Measurements from ENCODE around the gene THSD4.

THSD4 gene

GRCh38 chr15:71634820-71635560, 519.7 kb downstream of the THSD4 start:
- no peak overlapping the region for H2BK15ac ChIP-seq (ENCODE audit: low read depth, poor library complexity, severe bottlenecking)
- no peak overlapping the region for H2BK5ac ChIP-seq (ENCODE audit: low read depth, low read length, poor library complexity, severe bottlenecking)
- no peak overlapping the region for H3K4me3 ChIP-seq (ENCODE audit: insufficient read depth in 1 of 2, low read depth in 1 of 2, low read length in 2 of 2)
- no peak overlapping the region for H3K4ac ChIP-seq (ENCODE audit: low read depth in 1 of 2, low read length in 2 of 2)
- no peak overlapping the region for H2AK5ac ChIP-seq (ENCODE audit: low read length, severe bottlenecking)
- no peaks in the 10 kb centered on the region for H3K27me3 ChIP-seq (ENCODE audit: control insufficient read depth in 1 of 2, insufficient read depth in 1 of 2, low read length in 2 of 2)
- no peaks in the 10 kb centered on the region for H3K9me3 ChIP-seq (ENCODE audit: control insufficient read depth, low read length)
- no peak overlapping the region for H2AFZ ChIP-seq (ENCODE audit: low read depth, low read length)
- no peak overlapping the region for H3K27ac ChIP-seq (ENCODE audit: low read length, poor library complexity, severe bottlenecking)
- H2BK120ac ChIP-seq (ENCODE audit: low read depth, low read length) = no peak overlapping the region
- H3K14ac ChIP-seq (ENCODE audit: low read length in 2 of 2) = no peak overlapping the region
- H4K8ac ChIP-seq (ENCODE audit: low read length) = no peak overlapping the region
- H3K36me3 ChIP-seq (ENCODE audit: control insufficient read depth in 1 of 2, insufficient read depth in 2 of 2, low read depth in 1 of 2, low read length in 2 of 2) = no peaks in the 10 kb centered on the region
- WGBS = 72% methylated on average over 6 of the region's 6 CpGs
- H3K18ac ChIP-seq (ENCODE audit: low read depth in 1 of 2, low read length in 2 of 2) = no peak overlapping the region
- H3K4me1 ChIP-seq (ENCODE audit: control insufficient read depth, insufficient read depth, low read depth, low read length) = no peaks in the 10 kb centered on the region
- DNase-seq = peak; percentile 22
- H2BK12ac ChIP-seq (ENCODE audit: low read length in 2 of 2) = no peak overlapping the region
- H4K91ac ChIP-seq (ENCODE audit: low read length) = no peak overlapping the region
- H3K4me2 ChIP-seq (ENCODE audit: low read length, poor library complexity, severe bottlenecking) = no peak overlapping the region
- no peaks in the 10 kb centered on the region for H3K79me1 ChIP-seq (replicated peaks; ENCODE audit: low read length, poor library complexity, severe bottlenecking)
- H3K23ac ChIP-seq (ENCODE audit: low read length in 2 of 2) = no peak overlapping the region
- H3K9ac ChIP-seq (ENCODE audit: low read length) = no peak overlapping the region

GRCh38 chr15:71635735-71636134, 520.5 kb downstream of the THSD4 start:
- H2BK15ac ChIP-seq (ENCODE audit: low read depth, poor library complexity, severe bottlenecking) = no peak overlapping the region
- no peak overlapping the region for H2BK12ac ChIP-seq (ENCODE audit: low read length in 2 of 2)
- no peak overlapping the region for H2BK5ac ChIP-seq (ENCODE audit: low read depth, low read length, poor library complexity, severe bottlenecking)
- H3K18ac ChIP-seq (ENCODE audit: low read depth in 1 of 2, low read length in 2 of 2) = no peak overlapping the region
- no peak overlapping the region for H3K9ac ChIP-seq (ENCODE audit: low read length)
- WGBS = 90% methylated on average over 1 of the region's 2 CpGs
- no peak overlapping the region for H3K14ac ChIP-seq (ENCODE audit: low read length in 2 of 2)
- H2BK120ac ChIP-seq (ENCODE audit: low read depth, low read length) = no peak overlapping the region
- no peaks in the 10 kb centered on the region for H3K4me1 ChIP-seq (ENCODE audit: control insufficient read depth, insufficient read depth, low read depth, low read length)
- no peaks in the 10 kb centered on the region for H3K36me3 ChIP-seq (ENCODE audit: control insufficient read depth in 1 of 2, insufficient read depth in 2 of 2, low read depth in 1 of 2, low read length in 2 of 2)
- H3K9me3 ChIP-seq (ENCODE audit: control insufficient read depth, low read length) = no peaks in the 10 kb centered on the region
- no peak overlapping the region for H3K23ac ChIP-seq (ENCODE audit: low read length in 2 of 2)
- H2AK5ac ChIP-seq (ENCODE audit: low read length, severe bottlenecking) = no peak overlapping the region
- no peak overlapping the region for H4K91ac ChIP-seq (ENCODE audit: low read length)
- no peak overlapping the region for H3K4ac ChIP-seq (ENCODE audit: low read depth in 1 of 2, low read length in 2 of 2)
- no peak overlapping the region for H2AFZ ChIP-seq (ENCODE audit: low read depth, low read length)
- no peak for DNase-seq
- no peaks in the 10 kb centered on the region for H3K27me3 ChIP-seq (ENCODE audit: control insufficient read depth in 1 of 2, insufficient read depth in 1 of 2, low read length in 2 of 2)
- no peak overlapping the region for H3K4me3 ChIP-seq (ENCODE audit: insufficient read depth in 1 of 2, low read depth in 1 of 2, low read length in 2 of 2)
- H3K79me1 ChIP-seq (replicated peaks; ENCODE audit: low read length, poor library complexity, severe bottlenecking) = no peaks in the 10 kb centered on the region
- no peak overlapping the region for H4K8ac ChIP-seq (ENCODE audit: low read length)
- H3K27ac ChIP-seq (ENCODE audit: low read length, poor library complexity, severe bottlenecking) = no peak overlapping the region
- H3K4me2 ChIP-seq (ENCODE audit: low read length, poor library complexity, severe bottlenecking) = no peak overlapping the region

GRCh38 chr15:71638876-71639275, 523.6 kb downstream of the THSD4 start:
- H2AK5ac ChIP-seq (ENCODE audit: low read length, severe bottlenecking) = no peak overlapping the region
- no peak for DNase-seq
- no peak overlapping the region for H3K4me3 ChIP-seq (ENCODE audit: insufficient read depth in 1 of 2, low read depth in 1 of 2, low read length in 2 of 2)
- no peak overlapping the region for H3K9ac ChIP-seq (ENCODE audit: low read length)
- no peak overlapping the region for H4K91ac ChIP-seq (ENCODE audit: low read length)
- H2BK15ac ChIP-seq (ENCODE audit: low read depth, poor library complexity, severe bottlenecking) = no peak overlapping the region
- no peak overlapping the region for H3K14ac ChIP-seq (ENCODE audit: low read length in 2 of 2)
- H2BK5ac ChIP-seq (ENCODE audit: low read depth, low read length, poor library complexity, severe bottlenecking) = no peak overlapping the region
- H2BK12ac ChIP-seq (ENCODE audit: low read length in 2 of 2) = no peak overlapping the region
- no peaks in the 10 kb centered on the region for H3K9me3 ChIP-seq (ENCODE audit: control insufficient read depth, low read length)
- H3K79me1 ChIP-seq (replicated peaks; ENCODE audit: low read length, poor library complexity, severe bottlenecking) = no peaks in the 10 kb centered on the region
- H4K8ac ChIP-seq (ENCODE audit: low read length) = no peak overlapping the region
- H3K36me3 ChIP-seq (ENCODE audit: control insufficient read depth in 1 of 2, insufficient read depth in 2 of 2, low read depth in 1 of 2, low read length in 2 of 2) = no peaks in the 10 kb centered on the region
- H3K27ac ChIP-seq (ENCODE audit: low read length, poor library complexity, severe bottlenecking) = no peak overlapping the region
- H3K18ac ChIP-seq (ENCODE audit: low read depth in 1 of 2, low read length in 2 of 2) = no peak overlapping the region
- no peak overlapping the region for H3K4ac ChIP-seq (ENCODE audit: low read depth in 1 of 2, low read length in 2 of 2)
- H2BK120ac ChIP-seq (ENCODE audit: low read depth, low read length) = no peak overlapping the region
- WGBS = 94% methylated on average over 1 of the region's 1 CpG
- no peak overlapping the region for H3K23ac ChIP-seq (ENCODE audit: low read length in 2 of 2)
- H3K4me1 ChIP-seq (ENCODE audit: control insufficient read depth, insufficient read depth, low read depth, low read length) = no peaks in the 10 kb centered on the region
- no peaks in the 10 kb centered on the region for H3K27me3 ChIP-seq (ENCODE audit: control insufficient read depth in 1 of 2, insufficient read depth in 1 of 2, low read length in 2 of 2)
- H2AFZ ChIP-seq (ENCODE audit: low read depth, low read length) = no peak overlapping the region
- H3K4me2 ChIP-seq (ENCODE audit: low read length, poor library complexity, severe bottlenecking) = no peak overlapping the region

GRCh38 chr15:71639471-71639870, 524.2 kb downstream of the THSD4 start:
- Histone ChIP-seq H3K18ac (ENCODE audit: low read depth in 1 of 2, low read length in 2 of 2) (no peak overlapping the region), H3K9ac (ENCODE audit: low read length) (no peak overlapping the region), H3K79me1 (replicated peaks; ENCODE audit: low read length, poor library complexity, severe bottlenecking) (no peaks in the 10 kb centered on the region), H3K4me2 (ENCODE audit: low read length, poor library complexity, severe bottlenecking) (no peak overlapping the region), H3K36me3 (ENCODE audit: control insufficient read depth in 1 of 2, insufficient read depth in 2 of 2, low read depth in 1 of 2, low read length in 2 of 2) (no peaks in the 10 kb centered on the region), H3K27ac (ENCODE audit: low read length, poor library complexity, severe bottlenecking) (no peak overlapping the region), H2BK5ac (ENCODE audit: low read depth, low read length, poor library complexity, severe bottlenecking) (no peak overlapping the region), H4K91ac (ENCODE audit: low read length) (no peak overlapping the region), H4K8ac (ENCODE audit: low read length) (no peak overlapping the region), H3K23ac (ENCODE audit: low read length in 2 of 2) (no peak overlapping the region), H3K9me3 (ENCODE audit: control insufficient read depth, low read length) (no peaks in the 10 kb centered on the region), H2BK15ac (ENCODE audit: low read depth, poor library complexity, severe bottlenecking) (no peak overlapping the region), H2AFZ (ENCODE audit: low read depth, low read length) (no peak overlapping the region), H2AK5ac (ENCODE audit: low read length, severe bottlenecking) (no peak overlapping the region), H3K14ac (ENCODE audit: low read length in 2 of 2) (no peak overlapping the region), H2BK120ac (ENCODE audit: low read depth, low read length) (no peak overlapping the region), H3K4me1 (ENCODE audit: control insufficient read depth, insufficient read depth, low read depth, low read length) (no peaks in the 10 kb centered on the region), H3K4ac (ENCODE audit: low read depth in 1 of 2, low read length in 2 of 2) (no peak overlapping the region), H3K27me3 (ENCODE audit: control insufficient read depth in 1 of 2, insufficient read depth in 1 of 2, low read length in 2 of 2) (no peaks in the 10 kb centered on the region), H3K4me3 (ENCODE audit: insufficient read depth in 1 of 2, low read depth in 1 of 2, low read length in 2 of 2) (no peak overlapping the region), H2BK12ac (ENCODE audit: low read length in 2 of 2) (no peak overlapping the region)
- WGBS = no CpG with 5 or more reads among the region's 1 CpG
- DNase-seq = no peak
